Endothelial cell of umbilical vein (primary cell): ENCODE measurements around the gene RRM1. TPM values are rescaled to one million over a fixed set of nuclear protein-coding genes. Genes with fewer than 3 reads are reported as not detected.

ENCODE experiments used
- BruUV-seq: library from RNA; stranded (reverse); fragments of 400-500 nt; replicated peaks from 2 replicates; lab custom pipeline; 2021; lab: Mats Ljungman, UMichigan
- CTCF ChIA-PET: fragments of 300-600, 350-600 bp; sonication (Branson Sonifier 250); formaldehyde crosslinking; loops from one replicate; lab custom pipeline; 2021; ENCODE audit warnings: antibody characterized with exemption, inconsistent platforms; lab: Charles Lee
- POLR2A ChIA-PET: fragments of 300-600, 350-600 bp; sonication (Branson Sonifier 250); formaldehyde crosslinking; loops from one replicate; lab custom pipeline; 2021; ENCODE audit warnings: antibody characterized with exemption, inconsistent platforms; lab: Charles Lee
- DNase-seq: peaks from one replicate; pipeline ENCODE4 v3.0.0-alpha.2; 2011; ENCODE audit warnings: low read depth, low spot score
- FAIRE-seq: peaks from 2 replicates; lab custom pipeline; 2011; peaks lifted over from hg19 to GRCh38; lab: Jason Lieb, UNC
- H2AFZ ChIP-seq: 2 replicates; pipeline ENCODE4 v1.6.0; 2012; ENCODE audit warnings: low read depth, low read length, control low read depth, inconsistent platforms
- H3K27ac ChIP-seq: 2 replicates; pipeline ENCODE4 v1.5.1; 2011; ENCODE audit warnings: low read depth, mild to moderate bottlenecking, control low read depth, low read length, moderate library complexity; ENCODE audit not compliant: insufficient read depth
- H3K27me3 ChIP-seq, 2 experiments: 2 replicates each; pipeline versions ENCODE4 v1.6.0 to v1.6.1; 2011; ENCODE audit warnings: low read length in 2 of 2, mixed read lengths in 1 of 2; ENCODE audit not compliant: control insufficient read depth in 2 of 2, insufficient read depth in 2 of 2
- H3K36me3 ChIP-seq, 2 experiments: 2 replicates in 1 of 2; 3 replicates in 1 of 2; pipeline ENCODE4 v1.5.1; 2011; ENCODE audit warnings: low read length in 2 of 2, mild to moderate bottlenecking in 1 of 2, moderate library complexity in 1 of 2; ENCODE audit not compliant: control insufficient read depth in 2 of 2, insufficient read depth in 2 of 2; ENCODE audit errors: extremely low read depth in 1 of 2
- H3K4me1 ChIP-seq: 3 replicates; pipeline ENCODE4 v1.5.1; 2011; ENCODE audit warnings: mild to moderate bottlenecking, low read length; ENCODE audit not compliant: control insufficient read depth, insufficient read depth; ENCODE audit errors: extremely low read depth
- H3K4me2 ChIP-seq: 2 replicates; pipeline ENCODE4 v1.6.1; 2011; ENCODE audit warnings: low read length, control low read depth, mixed read lengths; ENCODE audit not compliant: insufficient read depth
- H3K4me3 ChIP-seq, 3 experiments: fragments of 200-600 bp in 1 of 3; sonication (generic), shearing (Covaris generic) in 1 of 3; replicated peaks in 1 of 3; 2 replicates each; pipeline ENCODE4 v1.5.1; 2011 to 2016; ENCODE audit warnings: control low read depth in 3 of 3, low read length in 3 of 3, mild to moderate bottlenecking in 2 of 3, inconsistent platforms in 1 of 3, low read depth in 1 of 3, moderate library complexity in 1 of 3; ENCODE audit not compliant: insufficient read depth in 1 of 3
- H3K79me2 ChIP-seq: 2 replicates; pipeline ENCODE4 v1.6.0; 2012; ENCODE audit warnings: low read length, inconsistent platforms; ENCODE audit not compliant: control insufficient read depth, insufficient read depth
- H3K9ac ChIP-seq: replicated peaks from 2 replicates; pipeline ENCODE3; 2011; ENCODE audit warnings: low read length, control low read depth; ENCODE audit not compliant: insufficient read depth; ENCODE audit errors: extremely low read depth
- H3K9me1 ChIP-seq: replicated peaks from 3 replicates; pipeline ENCODE4 v1.6.0; 2011; ENCODE audit warnings: mild to moderate bottlenecking, low read length; ENCODE audit not compliant: control insufficient read depth, insufficient read depth; ENCODE audit errors: extremely low read depth
- H3K9me3 ChIP-seq: replicated peaks from 2 replicates; pipeline ENCODE4 v1.5.1; 2012; ENCODE audit warnings: low read length, inconsistent platforms; ENCODE audit not compliant: control insufficient read depth, insufficient read depth
- H4K20me1 ChIP-seq: replicated peaks from 2 replicates; pipeline ENCODE3; 2011; ENCODE audit warnings: mild to moderate bottlenecking, low read length; ENCODE audit not compliant: control insufficient read depth, insufficient read depth; ENCODE audit errors: extremely low read depth
- CTCF ChIP-seq, 2 donors: IDR thresholded peaks; 1 replicate in 1 of 2; 2 replicates in 1 of 2; pipeline ENCODE4 v1.5.1; 2011; ENCODE audit warnings: low read length in 2 of 2, mild to moderate bottlenecking in 2 of 2, moderate library complexity in 2 of 2, control low read depth in 1 of 2, inconsistent platforms in 1 of 2, low read depth in 1 of 2; ENCODE audit not compliant: insufficient read depth in 1 of 2; ENCODE audit errors: extremely low read depth in 1 of 2
- MYC ChIP-seq: IDR thresholded peaks from one replicate; pipeline ENCODE4 v1.6.1; 2011; ENCODE audit warnings: mild to moderate bottlenecking, low read depth, low read length
- dilution Hi-C: fragments of 300-500 bp; cut with MboI; formaldehyde crosslinking; loops from one replicate; pipeline ENCODE4 v1.15.0; 2019; ENCODE audit warnings: low sequenced_read_pairs; ENCODE audit not compliant: extremely low pct_ligation_motif_present
- intact Hi-C: fragments of 100-400 bp; cut with micrococcal nuclease; formaldehyde crosslinking; loops from one replicate; pipeline ENCODE4 v1.10.0; 2022
- polyA plus RNA-seq, 4 experiments: library from polyadenylated mRNA; depleted of rRNA in 3 of 4; stranded (reverse) in 3 of 4; unstranded in 1 of 4; fragments of >200 nt; gene quantifications; 2 replicates each; pipeline versions ENCODE4 v1.2.1 to v1.2.3, GENCODE V29; 2011 to 2012; ENCODE audit warnings: missing spikeins in 1 of 4
- total RNA-seq: library from RNA; stranded (reverse); gene quantifications from 2 replicates; pipeline ENCODE4 v1.2.3, GENCODE V29; 2021

Gene RRM1
- total and polyA plus RNA-seq, 2 donors (not counting 3 experiments of a cell fraction or from before 2014, with no cell fraction given): 55.3 to 112 TPM

GRCh38 chr11:4093519-4094347, 866 bp upstream of the RRM1 start:
- Histone ChIP-seq H3K4me3 (peak overlapping the region; percentile 42 to 91 (median 87)), H2AFZ (peak overlapping the region; percentile 56), H3K4me2 (peak overlapping the region; percentile 56), H3K27me3 (no peaks in the 10 kb centered on the region), H3K9me1 (no peaks in the 10 kb centered on the region), H3K79me2 (peaks cover 32% of the 10 kb centered on the region), H3K9me3 (no peaks in the 10 kb centered on the region), H3K9ac (peak overlapping the region; percentile 81), H3K36me3 (peaks cover 0 to 4% of the 10 kb centered on the region in 2 experiments), H4K20me1 (no peaks in the 10 kb centered on the region), H3K4me1 (peaks cover 11% of the 10 kb centered on the region), H3K27ac (peak overlapping the region; percentile 66)
- no peak for DNase-seq
- intact Hi-C loops: loop anchor here (1.0 to 2.0 kb wide), 2 partner anchors 41 to 252 kb away; no protein-coding TSS in a partner anchor
- TSS peak; percentile 86 for BruUV-seq
- dilution Hi-C loops: no loop called here
- ChIA-PET CTCF (interaction anchor here (2.2 kb wide), 1 partner anchor 239 kb away, joined by 9 read pairs; the partner anchor contains the start of gene STIM1), POLR2A (no interaction called here)
- FAIRE-seq: peak; percentile 54
- TF ChIP-seq MYC: no peak
- TF ChIP-seq CTCF (IDR thresholded peaks at IDR 0.05; ENCODE audit: extremely low read depth in 1 of 2, insufficient read depth in 1 of 2, low read depth in 1 of 2, low read length in 2 of 2): no peak
